Kidney capillary endothelial cell (primary cell): ENCODE data around the gene AANAT.

ENCODE experiments used
- DNase-seq: peaks from one replicate; pipeline ENCODE4 v3.0.0-alpha.2; 2018; ENCODE audit warnings: low spot score

The AANAT gene

DNA sequence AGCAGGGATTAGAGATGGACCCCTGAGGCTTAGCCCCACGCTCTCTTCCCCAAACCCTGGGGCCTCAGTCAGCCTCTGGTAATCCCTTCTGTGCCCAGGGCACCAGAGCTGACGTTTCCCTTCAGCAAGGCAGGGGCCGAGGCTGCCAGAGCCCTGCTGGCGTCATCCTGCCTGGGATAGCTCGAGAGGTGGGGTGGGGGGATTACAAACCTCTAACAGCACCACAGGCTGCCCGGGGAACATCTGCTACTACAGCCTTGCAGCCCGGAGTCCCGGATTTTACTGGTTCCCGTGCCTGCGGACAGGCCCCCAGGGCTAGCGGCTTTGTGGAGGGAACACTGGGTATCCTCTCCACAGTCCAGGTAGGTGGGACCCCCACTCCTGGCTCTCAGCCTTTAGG is at the start of gene AANAT:
TSS of gene AANAT (plus strand) at position 238 of the 400 bp plus-strand sequence. CDS start 1,144 bp downstream, outside the sequence.
- DNase-seq = no peak

DNA sequence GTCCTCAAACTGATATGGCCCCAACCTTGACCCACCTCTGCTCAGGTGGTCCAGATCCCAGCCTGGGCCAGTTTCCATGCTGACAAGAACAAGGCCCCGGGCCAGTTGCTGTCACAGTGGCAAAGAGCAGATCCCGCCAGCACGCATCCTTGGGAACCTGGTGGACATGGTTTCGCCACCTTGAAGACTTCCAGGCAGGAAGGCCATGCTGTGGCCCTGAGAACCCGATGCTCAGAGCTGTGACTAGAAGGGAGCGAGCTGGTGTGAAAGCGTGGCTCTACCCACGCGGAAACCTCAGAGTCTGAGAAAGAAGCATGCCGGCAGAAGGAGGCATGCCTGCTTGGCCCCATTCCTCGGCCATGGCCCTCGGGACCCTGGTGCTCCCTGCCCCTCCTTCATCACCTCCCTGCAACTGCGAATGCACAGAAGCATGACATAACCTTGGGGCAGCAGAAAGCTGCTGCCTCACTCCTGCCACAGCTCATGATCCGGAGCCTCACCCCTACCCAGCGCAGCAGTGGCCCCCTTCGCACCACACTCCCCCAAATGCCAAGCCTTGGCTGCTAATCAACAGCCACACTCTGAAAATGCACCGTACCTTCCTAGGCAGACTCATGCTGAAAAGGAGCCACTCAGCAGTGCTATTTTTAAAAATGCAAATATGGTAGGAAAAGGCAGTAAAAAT is 47.7 kb upstream of the AANAT start:
- DNase-seq = no peak

DNA sequence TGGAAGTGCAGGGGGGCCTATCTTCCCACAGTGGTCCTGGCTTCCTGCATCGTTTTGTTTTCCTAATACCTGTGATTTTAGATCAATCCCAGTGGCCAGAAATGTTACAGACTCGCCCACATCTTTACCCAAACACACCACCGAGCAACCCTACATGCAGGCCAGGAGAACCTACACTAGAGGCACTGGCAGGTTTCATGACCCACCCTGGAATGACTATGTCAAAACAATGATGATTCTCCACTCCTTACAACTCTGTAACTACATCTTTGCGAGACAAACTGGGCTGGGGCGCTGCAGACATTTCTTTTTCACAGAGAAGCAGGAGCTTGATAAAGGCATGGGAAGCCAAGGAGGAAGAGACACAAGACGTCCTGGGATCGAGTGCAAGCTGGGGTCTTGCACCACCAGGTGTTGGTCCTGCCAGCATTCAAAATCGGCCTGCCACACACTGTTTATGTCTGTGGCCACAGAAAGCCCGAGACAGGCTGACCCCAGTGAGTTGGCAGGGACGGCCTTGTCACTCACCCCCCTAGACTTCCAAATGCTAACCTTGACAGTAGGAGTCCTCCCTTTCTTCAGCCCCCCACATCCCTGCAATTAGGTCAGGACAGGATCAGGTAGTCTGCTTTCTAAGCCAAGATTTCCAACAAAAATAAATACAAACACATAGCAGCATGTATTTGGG is 46.9 kb upstream of the AANAT start:
- no peak for DNase-seq

DNA sequence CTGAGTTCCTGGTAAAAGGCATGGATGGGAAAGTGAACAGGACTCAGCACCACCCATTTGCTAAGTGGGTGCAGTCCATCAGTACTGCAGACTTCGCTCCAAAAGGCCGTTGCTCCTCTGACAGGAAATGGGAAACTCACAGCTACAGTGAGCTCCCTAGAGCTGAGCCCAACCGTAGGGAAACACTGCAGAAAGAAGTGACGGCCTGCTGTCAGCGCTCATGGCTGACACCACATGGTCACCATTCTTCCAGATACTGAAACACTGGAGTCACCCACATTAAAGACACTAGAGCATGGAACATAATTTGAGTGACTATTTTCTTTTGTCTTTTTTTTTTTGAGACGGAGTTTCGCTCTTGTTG is 46.4 kb upstream of the AANAT start:
- peak; percentile 14 for DNase-seq

DNA sequence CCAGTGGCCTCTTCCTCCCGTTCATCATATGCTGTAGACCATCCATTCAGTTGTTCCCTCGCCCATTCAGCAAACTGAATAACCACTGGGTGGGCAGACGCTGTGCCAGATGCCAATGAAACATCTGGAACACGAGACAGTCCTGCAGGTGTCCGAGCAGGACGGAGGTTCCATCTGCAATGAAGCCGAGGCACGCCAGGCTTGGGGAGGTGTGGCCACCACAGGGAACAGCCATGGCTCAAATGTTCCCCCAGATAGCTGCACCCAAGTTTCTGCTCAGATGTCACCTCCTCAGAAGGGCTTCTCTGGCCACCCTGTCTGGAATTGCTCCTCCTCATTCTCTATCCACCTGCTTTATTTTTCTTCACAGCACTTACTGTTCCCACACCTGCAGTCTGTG is 45.0 kb upstream of the AANAT start:
- no peak for DNase-seq

DNA sequence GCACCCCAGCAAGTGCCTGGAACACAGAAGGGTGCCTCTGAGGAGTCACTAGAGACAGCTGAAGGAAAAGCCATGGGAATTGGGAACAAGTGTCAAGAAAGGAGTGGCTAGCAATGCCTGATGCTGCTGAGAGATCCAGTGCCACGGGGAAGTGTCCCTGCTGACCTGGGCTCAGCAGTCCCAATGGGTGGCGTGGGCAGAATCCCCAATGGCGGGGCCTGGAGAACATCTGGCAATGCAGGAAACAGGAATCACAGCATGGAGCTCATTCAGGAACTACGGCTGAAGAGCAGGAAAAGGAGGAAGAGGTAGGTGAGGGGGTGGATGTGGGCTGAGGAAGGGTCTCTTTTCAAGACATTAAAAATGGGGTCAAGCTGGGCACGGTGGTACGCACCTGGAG is 44.5 kb upstream of the AANAT start:
- DNase-seq = no peak

DNA sequence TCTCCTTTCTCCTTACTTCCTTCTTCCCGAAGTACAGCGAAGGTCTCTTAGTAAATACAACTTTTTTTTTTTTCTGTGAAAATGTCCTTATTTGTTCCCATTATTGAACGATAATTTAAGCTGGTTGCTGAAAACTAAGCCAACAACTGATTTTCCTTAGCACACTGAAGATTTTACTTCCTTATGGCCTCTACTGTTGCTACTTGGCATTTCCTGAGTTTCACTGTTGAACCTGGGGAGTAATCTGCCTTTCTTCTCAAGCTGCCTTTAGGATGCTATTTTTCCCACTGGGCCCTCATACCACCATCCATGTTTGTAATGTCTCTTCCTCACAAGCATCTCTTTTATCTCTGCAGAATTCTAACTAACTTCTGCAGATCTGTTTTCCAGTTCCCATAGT is 40.5 kb upstream of the AANAT start:
- no peak for DNase-seq

DNA sequence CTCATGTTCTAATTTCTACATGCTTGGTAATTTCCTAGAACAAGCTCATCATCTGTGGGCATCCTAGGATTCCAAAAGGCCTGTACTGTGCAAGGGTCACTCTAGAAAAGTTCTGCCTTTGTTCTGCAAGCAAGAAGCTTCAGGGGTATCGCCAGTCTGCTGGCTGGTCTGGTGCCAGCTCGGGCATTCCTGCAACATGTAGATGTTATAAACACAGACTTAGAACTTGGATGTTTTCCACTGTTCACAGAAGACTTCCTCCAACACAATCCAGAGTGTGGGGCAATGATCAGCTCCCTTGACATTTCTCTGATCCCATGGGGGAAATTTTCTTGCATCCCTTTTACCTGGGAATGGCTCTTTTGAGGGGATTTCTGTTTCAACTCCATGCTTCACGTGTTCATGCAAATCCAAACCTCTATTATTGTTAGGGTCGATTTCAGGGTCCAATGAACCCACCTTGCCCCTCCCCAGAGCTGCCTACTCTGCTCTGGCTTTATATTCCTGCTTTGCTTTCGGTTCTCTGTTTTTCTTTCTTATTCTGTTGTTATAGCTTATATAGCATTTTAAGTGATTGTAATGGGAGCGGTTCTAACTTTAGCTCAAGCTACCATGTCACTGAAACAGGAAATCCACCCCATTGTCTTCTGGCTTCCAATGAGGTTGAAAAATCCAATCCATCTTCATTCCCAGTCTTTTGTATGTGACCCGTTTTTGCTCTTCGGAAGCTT is 39.7 kb upstream of the AANAT start:
- peak; percentile 53 for DNase-seq

DNA sequence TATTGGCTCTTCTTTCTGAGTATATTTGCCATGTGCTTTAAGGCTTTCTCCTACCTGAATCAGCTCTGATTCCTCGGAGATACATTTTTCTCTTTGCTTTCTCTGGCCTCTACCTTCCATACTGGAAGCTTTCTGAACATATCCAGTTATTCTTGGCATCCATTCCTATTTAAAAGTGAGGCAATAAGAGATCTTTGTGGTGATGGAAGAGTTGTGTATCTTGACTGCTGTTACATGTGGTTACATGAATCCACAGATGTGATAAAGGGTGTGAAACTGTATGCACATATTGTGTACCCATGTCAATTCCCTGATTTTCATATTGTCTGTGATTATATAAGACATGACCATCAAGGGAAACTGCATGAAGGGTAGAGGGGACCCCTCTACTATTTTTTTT is 38.9 kb upstream of the AANAT start:
- no peak for DNase-seq

DNA sequence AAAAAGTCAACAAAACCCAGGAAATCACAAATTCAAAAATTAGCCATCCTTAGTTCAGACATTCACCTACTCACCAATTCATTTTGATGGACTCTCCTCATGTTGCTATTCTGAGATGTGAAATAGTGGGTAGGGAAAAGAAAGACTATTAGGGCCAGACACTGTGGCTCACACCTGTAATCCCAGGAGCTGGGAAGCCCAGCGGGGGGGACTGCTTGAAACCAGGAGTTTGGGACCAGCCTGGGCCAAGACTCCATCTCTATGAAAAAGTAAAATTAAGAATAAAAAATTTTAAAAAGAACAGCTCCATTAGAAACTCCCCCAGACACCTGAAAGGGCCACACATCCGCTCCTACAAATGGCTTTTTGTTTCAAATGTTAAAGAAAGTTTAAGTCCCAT is 35.9 kb upstream of the AANAT start:
- DNase-seq = no peak

DNA sequence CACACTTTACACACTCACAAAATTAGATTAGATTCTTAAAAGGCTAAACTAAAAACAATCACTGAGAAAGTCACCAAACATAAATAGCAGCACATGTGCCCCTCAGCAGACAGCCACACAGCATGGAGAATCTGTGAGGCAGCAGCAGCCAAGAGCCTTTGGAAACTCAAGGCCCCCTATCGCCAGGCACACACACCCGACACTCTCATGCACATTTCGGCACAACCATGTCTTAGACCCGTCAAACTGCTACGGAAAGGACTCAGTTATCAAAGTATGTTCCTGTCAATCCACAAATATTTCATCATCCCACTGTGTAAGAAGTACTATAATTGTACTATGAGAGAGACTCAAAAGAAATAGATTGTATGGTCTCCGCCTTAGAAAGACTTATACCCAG is 35.4 kb upstream of the AANAT start:
- DNase-seq = no peak

DNA sequence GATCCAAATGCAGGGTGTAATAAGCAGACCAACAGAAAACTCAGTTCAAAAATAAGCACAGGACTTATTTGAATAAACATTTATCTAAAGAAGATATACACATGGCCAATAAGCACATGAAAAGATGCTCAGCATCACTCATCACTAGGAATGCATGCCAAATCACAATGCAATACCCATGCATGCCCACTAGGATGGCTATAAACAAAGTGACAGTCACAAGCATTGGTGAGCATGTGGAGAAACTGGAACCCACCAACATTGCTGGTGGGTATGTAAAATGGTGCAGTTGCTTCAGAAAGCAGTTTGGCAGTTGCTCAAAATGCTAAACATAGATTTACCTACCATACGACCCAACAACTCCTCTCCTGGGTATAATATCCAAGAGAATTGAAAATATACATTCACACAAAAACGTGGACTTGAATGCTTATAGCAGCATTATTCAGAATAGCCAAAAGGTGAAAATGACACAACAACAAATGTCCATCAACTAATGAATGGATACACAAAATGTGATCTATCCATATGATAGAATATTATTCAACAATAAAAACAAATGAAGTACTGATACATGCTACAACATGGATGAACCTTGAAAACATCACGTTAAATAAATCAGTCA is 34.6 kb upstream of the AANAT start:
- peak; percentile 33 for DNase-seq

DNA sequence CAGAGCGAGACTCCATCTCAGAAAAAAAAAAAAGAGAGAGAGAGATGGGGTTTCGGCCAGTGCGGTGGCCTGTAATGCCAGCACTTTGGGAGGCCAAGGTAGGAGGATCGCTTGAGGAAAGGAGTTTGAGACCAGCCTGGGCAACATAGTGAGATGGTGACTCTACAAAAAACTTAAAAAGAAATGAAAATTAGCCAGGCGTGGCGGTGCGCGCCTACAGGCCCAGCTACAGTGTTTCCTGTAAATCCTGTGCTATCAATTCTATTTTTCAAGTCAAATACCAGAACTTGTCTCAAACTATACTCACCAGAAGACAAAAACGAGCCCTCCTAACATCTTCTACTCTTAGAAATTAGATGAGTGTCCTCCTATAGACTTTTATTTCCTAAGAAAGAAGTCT is 33.7 kb upstream of the AANAT start:
- DNase-seq = no peak

DNA sequence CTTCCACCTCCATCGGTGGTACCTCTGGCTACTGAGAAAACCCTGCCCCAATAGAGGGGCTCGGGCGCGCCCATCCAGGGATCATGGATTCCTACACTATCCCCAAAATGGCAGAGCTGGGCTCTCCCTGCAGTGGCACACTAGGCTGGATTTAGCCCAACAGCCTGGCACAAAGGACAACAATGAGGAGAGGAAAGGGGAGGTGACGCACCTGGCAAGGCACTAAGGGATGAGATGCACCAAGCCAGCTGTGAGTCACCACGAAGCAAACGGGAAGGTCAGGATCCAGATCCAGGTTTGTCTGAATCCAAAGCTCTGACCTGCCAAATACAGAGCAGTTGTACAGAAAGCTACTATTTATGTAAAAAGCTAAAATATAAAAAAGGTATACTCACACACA is 32.5 kb upstream of the AANAT start:
- DNase-seq = no peak

DNA sequence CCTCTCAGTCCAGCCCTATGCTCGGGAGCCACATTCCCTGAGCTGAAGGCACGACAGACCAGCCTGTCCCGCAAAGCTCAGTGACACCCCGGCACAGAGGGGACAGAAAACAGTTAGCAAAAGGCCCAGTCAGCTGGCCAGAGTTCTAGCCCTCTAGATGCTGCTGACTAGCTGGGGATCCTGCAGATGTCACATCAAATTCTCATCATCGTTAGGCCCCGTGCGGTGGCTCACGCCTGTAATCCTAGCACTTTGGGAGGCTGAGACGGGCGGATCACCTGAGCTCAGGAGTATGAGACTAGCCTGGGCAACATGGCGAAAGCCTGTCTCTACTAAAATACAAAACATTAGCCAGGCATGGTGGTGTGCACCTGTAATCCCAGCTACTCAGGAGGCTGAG is 31.7 kb upstream of the AANAT start:
- DNase-seq = no peak

DNA sequence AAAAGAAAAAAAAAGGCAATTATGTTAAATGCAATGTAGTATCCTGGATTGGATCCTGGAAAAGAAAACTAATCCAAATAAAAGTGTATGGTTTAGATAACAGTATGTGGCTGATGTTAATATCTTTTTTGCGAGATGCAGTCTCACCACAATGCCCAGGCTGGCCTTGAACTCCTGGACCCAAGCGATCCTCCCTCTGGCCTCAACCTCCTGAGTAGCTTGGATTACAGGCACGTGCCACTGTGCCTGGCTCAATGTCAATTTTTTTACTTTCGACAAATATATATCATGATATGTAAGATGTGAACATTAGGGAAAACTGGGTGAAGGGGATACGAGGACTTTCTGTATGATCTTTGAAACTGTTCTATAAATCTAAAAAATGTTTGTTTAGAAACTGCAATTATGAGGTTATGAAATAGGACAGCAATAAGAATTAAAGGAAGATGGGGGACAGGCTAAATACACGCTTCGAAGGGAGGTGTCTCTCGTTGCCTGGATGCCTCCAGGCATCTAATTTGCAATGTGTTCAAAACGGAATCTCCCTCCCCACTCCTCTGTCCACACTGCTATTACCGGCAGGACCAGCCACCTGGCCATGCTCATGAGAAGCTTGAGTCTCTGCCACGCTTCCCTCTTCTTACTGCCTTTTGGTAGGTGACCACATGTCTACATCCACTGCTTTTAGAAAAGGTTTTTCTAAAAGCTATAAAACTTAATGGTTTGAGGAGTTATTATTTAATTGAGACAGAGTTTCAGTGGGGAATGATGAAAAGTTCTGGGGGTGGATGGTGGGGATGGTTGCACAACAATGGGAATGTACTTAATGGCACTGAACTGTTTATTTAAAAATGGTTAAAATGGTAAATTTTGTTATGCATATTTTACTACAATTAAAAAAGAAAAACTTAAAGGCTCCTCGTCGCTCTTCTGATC is 29.7 kb upstream of the AANAT start:
- DNase-seq = no peak

DNA sequence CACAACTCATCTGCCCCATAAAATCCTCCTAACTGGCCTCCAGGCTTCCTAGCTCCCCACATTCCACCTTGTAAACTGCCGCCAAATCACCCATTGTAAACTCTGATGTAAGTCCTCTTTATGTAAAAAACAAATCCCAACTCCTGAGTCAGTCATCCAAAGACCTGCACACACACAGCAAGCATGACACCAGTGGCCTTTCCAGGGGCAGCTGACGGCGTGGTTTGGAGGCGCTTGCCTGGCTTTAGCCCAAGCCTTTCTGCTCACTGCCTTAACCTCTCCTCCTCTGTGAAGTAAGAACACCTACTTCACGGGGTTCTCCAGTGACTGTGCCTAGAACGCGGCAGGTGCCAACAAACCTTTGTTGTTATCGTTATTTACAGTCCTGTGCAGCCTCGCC is 28.5 kb upstream of the AANAT start:
- DNase-seq = no peak

DNA sequence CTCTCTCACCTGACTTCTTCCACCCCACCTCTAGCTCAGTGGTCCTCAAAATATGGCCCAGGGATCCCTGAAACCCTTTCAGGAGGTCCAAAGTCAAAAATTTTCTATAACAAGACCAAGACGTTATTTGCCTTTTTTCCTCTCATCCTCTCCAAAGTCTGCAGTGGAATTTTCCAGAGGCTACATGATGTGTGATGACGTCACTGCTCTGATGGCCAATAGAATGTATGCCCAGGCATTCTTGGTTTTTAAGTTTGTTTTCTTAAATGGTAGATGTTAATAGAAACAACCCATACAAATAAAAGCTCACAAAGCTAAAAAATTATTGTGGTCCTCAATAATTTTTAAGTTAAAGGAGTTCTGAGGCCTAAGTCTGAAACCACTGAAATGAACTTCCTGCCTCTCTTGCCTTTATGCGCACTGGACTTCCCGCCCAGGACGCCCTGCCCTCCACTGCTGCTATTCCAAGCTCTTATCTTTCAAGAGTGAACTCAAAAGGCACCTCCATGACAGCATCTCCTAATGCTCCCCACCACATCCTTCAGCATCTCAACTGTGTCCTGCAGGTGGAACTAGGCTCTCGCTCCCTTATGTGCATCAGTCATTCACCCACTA is 28.0 kb upstream of the AANAT start:
- no peak for DNase-seq

DNA sequence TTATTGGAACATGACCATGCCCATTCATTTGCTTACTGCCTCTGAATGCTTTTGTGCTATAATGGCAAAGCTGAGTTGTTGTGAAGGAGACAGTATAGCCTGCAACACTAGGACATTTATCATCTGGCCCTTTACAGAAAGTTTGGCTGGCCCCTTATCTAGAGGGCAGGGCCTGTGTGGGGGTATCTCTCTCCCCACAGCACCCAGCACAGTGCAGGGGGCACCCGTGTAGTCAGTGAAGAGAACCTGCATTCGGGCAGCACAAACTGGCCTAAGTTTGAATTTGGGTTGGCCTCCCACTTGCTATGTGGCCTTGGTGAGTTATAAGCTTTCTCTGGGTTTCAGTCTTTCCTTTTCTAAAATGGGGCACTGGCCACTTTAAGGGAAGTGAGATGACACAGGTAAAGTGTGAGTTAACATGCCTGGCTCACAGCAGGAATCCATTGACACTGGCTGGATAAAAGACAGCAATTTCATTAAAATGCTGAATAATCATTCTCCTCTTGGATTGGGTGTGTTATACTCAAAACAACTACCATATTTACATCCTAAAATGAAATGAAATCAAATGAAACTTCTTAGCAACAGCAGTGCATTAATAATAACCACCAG is 26.5 kb upstream of the AANAT start:
- no peak for DNase-seq

DNA sequence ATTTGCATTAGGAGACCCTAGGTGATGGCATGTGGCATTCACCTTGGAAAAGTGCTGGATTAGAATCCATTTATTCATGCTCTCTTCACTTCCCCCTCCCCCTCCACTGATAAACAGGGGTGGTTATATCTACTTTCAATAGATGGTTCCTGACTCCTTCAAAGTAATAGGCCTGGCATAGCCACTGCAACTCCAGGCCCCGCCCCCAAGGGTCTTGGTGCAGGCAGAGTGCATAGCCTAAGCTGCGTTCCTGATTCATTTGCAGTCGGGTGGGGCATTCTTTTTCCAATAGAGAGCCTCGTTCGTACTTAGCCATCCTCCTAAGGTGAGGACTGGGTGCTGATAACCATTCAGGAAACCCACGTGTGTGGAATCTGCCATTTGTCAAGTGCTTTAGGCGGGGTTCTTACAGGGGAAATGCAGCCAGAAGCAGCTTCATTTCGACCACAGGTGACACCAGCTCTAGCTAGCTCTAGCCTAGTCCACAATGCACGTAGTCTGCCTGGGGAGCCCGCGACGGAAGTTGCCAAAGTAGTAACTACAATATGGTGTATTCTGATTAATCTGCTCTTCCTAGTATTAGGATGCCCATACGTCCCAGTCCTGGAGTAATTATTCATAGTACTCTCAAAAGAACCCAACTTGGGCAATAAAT is 25.6 kb upstream of the AANAT start:
- no peak for DNase-seq
